ENCODE results near the gene RCL1.

Gene RCL1

DNA sequence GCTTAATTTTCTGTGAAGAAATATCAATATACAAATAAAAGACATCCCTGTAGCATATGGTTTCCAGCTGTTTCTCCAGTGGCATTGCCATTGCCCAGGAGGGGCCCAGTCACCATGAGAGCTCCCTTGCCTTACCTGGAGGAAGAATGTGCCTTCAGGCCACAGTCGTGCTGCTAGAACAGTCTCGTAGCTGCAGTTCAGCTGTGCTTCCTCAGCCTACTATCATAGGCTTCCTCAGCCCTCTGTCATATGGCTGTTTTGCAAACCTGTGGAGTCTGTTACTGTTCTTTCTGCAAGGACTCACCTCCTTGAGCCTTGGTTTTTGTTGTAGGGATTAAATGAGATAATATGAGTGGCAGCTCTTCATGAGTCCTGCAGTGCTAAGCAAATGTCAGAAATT is 67.6 kb downstream of the RCL1 start:
- Histone ChIP-seq H3K9ac (ENCODE audit: low read length) (no peak overlapping the region), H3K4me2 (ENCODE audit: low read depth, low read length) (no peak overlapping the region), H3K27ac (ENCODE audit: low read length) (no peak overlapping the region), H3K9me2 (replicated peaks; ENCODE audit: insufficient read depth, low read length) (no peaks in the 10 kb centered on the region), H2AFZ (ENCODE audit: low read length) (no peak overlapping the region), H3K79me2 (ENCODE audit: low read length) (no peaks in the 10 kb centered on the region; the same call in 1 of the 2 replicates), H3K4me3 (ENCODE audit: low read length) (no peak overlapping the region), H3K9me3 (replicated peaks; ENCODE audit: insufficient read depth, low read length) (no peaks in the 10 kb centered on the region), H3F3A (ENCODE audit: insufficient read depth, low read length) (no peaks in the 10 kb centered on the region), H4K20me1 (ENCODE audit: insufficient read depth, low read length) (no peaks in the 10 kb centered on the region), H3K36me3 (replicated peaks; ENCODE audit: insufficient read depth, low read length) (no peaks in the 10 kb centered on the region), H3K27me3 (replicated peaks; ENCODE audit: insufficient read depth, low read length) (no peaks in the 10 kb centered on the region), H3K4me1 (ENCODE audit: low read length) (no peaks in the 10 kb centered on the region)
- TF ChIP-seq, protein P1, sequence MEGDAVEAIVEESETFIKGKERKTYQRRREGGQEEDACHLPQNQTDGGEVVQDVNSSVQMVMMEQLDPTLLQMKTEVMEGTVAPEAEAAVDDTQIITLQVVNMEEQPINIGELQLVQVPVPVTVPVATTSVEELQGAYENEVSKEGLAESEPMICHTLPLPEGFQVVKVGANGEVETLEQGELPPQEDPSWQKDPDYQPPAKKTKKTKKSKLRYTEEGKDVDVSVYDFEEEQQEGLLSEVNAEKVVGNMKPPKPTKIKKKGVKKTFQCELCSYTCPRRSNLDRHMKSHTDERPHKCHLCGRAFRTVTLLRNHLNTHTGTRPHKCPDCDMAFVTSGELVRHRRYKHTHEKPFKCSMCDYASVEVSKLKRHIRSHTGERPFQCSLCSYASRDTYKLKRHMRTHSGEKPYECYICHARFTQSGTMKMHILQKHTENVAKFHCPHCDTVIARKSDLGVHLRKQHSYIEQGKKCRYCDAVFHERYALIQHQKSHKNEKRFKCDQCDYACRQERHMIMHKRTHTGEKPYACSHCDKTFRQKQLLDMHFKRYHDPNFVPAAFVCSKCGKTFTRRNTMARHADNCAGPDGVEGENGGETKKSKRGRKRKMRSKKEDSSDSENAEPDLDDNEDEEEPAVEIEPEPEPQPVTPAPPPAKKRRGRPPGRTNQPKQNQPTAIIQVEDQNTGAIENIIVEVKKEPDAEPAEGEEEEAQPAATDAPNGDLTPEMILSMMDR (IDR thresholded peaks at IDR 0.05; ENCODE audit: low read length) = no peak
- TF ChIP-seq EZH2 (optimal IDR thresholded peaks at IDR 0.05; ENCODE audit: low read depth, low read length) = no peak
- TF ChIP-seq EZH2phosphoT487 (IDR thresholded peaks at IDR 0.05; ENCODE audit: low read length) = no peak
- no peak for DNase-seq

DNA sequence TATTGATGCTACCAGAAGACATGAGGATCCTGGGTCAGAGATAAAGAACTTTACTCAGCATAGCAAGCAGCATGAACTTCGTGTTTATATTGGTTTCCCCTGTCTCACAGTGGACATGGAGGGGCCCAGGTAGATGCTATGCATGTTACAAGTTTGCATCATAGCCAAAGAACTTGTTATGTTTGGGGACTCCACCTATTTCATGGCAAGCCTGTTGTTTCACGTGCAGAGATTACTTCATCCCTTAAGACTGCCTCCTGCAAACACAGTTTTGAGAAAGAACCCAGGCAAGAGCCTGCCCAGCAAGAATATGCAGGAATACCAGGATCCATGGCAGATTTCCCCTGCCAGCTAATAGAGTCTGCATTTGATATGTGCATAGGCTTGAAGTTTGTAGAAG is 68.4 kb downstream of the RCL1 start:
- TF ChIP-seq EZH2 (optimal IDR thresholded peaks at IDR 0.05; ENCODE audit: low read depth, low read length) = no peak
- no peak for TF ChIP-seq EZH2phosphoT487 (IDR thresholded peaks at IDR 0.05; ENCODE audit: low read length)
- TF ChIP-seq, protein P1 (IDR thresholded peaks at IDR 0.05; ENCODE audit: low read length) = no peak
- no peaks in the 10 kb centered on the region for H3K9me2 ChIP-seq (replicated peaks; ENCODE audit: insufficient read depth, low read length)
- no peak for DNase-seq
- no peaks in the 10 kb centered on the region for H3F3A ChIP-seq (ENCODE audit: insufficient read depth, low read length)
- H2AFZ ChIP-seq (ENCODE audit: low read length) = no peak overlapping the region
- H4K20me1 ChIP-seq (ENCODE audit: insufficient read depth, low read length) = no peaks in the 10 kb centered on the region
- H3K4me1 ChIP-seq (ENCODE audit: low read length) = no peaks in the 10 kb centered on the region
- H3K4me2 ChIP-seq (ENCODE audit: low read depth, low read length) = no peak overlapping the region
- no peak overlapping the region for H3K4me3 ChIP-seq (ENCODE audit: low read length)
- no peaks in the 10 kb centered on the region for H3K36me3 ChIP-seq (replicated peaks; ENCODE audit: insufficient read depth, low read length)
- H3K27ac ChIP-seq (ENCODE audit: low read length) = no peak overlapping the region
- no peaks in the 10 kb centered on the region; the same call in 1 of the 2 replicates for H3K79me2 ChIP-seq (ENCODE audit: low read length)
- no peak overlapping the region for H3K9ac ChIP-seq (ENCODE audit: low read length)
- no peaks in the 10 kb centered on the region for H3K27me3 ChIP-seq (replicated peaks; ENCODE audit: insufficient read depth, low read length)
- no peaks in the 10 kb centered on the region for H3K9me3 ChIP-seq (replicated peaks; ENCODE audit: insufficient read depth, low read length)

DNA sequence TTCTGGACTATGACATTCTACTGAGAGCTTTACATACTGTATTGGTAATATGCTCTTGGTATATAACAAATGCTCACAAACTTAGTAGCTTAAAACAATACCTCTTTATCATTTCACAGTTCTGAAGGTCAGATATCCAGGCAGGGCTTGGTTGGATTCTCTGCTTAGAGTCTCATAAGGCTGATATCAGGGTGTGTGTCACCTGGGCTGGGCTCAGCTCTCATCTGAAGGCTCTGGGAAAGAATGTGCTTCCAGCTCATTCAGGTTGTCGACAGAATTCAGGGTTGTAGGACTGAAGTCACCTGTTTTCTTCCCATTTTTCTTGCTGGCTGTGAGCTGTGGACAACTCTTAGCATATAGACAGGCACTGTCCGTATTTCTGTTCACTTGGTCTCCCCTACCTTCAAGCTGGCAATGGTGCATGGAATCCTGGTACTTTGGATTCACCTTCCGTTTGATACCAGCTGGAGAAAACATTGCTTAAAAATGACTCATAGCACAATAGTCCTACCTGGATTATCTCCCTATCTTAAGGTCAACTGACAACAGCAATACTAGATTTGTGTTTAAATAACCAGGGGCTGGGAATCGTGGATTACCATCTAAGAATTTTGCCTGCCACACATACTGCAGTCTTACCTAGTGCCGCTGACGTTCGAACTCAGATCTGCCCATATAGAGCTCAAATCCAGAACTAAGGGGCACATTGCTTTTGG is 69.2 kb downstream of the RCL1 start:
- TF ChIP-seq EZH2phosphoT487 (IDR thresholded peaks at IDR 0.05; ENCODE audit: low read length) = no peak
- TF ChIP-seq, protein P1 (IDR thresholded peaks at IDR 0.05; ENCODE audit: low read length) = no peak
- no peak for TF ChIP-seq EZH2 (optimal IDR thresholded peaks at IDR 0.05; ENCODE audit: low read depth, low read length)
- no peaks in the 10 kb centered on the region; the same call in 1 of the 2 replicates for H3K79me2 ChIP-seq (ENCODE audit: low read length)
- H3F3A ChIP-seq (ENCODE audit: insufficient read depth, low read length) = no peaks in the 10 kb centered on the region
- H4K20me1 ChIP-seq (ENCODE audit: insufficient read depth, low read length) = no peaks in the 10 kb centered on the region
- no peaks in the 10 kb centered on the region for H3K4me1 ChIP-seq (ENCODE audit: low read length)
- H2AFZ ChIP-seq (ENCODE audit: low read length) = no peak overlapping the region
- no peak overlapping the region for H3K4me2 ChIP-seq (ENCODE audit: low read depth, low read length)
- DNase-seq = no peak
- no peak overlapping the region for H3K9ac ChIP-seq (ENCODE audit: low read length)
- H3K27me3 ChIP-seq (replicated peaks; ENCODE audit: insufficient read depth, low read length) = no peaks in the 10 kb centered on the region
- no peaks in the 10 kb centered on the region for H3K9me3 ChIP-seq (replicated peaks; ENCODE audit: insufficient read depth, low read length)
- no peaks in the 10 kb centered on the region for H3K9me2 ChIP-seq (replicated peaks; ENCODE audit: insufficient read depth, low read length)
- H3K27ac ChIP-seq (ENCODE audit: low read length) = no peak overlapping the region
- no peak overlapping the region for H3K4me3 ChIP-seq (ENCODE audit: low read length)
- H3K36me3 ChIP-seq (replicated peaks; ENCODE audit: insufficient read depth, low read length) = no peaks in the 10 kb centered on the region
